LNCAP (cell line): Measurements from ENCODE around the gene PLPP1.

ENCODE experiments used
- TF ChIP-seq, protein P1 (sequence below): fragments of 450-650 bp; IDR thresholded peaks from 2 replicates; pipeline ENCODE4 v1.5.1; 2017; ENCODE audit warnings: mild to moderate bottlenecking

Gene PLPP1

DNA sequence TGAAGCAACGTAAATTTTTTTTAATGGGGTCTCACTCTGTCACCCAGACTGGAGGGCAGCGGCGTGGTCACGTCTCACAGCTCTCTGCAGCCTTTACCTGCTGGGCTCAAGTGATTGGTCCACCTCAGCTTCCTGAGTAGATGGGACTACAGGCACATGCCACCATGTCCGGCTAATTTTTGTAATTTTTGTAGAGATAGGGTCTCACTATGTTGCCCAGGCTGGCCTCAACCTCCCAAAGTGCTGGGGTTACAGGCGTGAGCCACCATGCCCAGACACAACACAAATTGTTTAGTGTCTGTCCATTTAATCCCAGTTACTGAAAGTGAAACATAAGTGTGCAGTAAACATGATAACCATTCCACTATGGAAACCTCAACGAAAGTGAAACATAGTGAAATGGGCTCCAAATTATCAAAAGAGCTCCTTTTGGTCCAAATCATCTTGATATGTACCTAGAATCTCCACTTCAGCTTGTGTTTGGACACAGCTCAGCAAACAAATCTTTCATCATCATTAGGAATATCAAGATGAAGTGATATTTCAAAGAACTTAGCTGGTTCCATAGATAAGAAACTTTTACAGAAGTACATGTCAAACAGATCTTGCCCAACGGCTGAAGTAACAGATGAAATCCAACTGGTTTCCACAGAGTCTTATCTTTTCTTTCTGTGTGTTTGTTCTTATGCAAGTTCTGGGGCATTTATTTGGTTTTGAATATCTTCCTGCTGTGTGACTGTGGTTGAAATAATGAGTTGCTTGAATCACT is 41.2 kb upstream of the PLPP1 start:
- TF ChIP-seq, protein P1, sequence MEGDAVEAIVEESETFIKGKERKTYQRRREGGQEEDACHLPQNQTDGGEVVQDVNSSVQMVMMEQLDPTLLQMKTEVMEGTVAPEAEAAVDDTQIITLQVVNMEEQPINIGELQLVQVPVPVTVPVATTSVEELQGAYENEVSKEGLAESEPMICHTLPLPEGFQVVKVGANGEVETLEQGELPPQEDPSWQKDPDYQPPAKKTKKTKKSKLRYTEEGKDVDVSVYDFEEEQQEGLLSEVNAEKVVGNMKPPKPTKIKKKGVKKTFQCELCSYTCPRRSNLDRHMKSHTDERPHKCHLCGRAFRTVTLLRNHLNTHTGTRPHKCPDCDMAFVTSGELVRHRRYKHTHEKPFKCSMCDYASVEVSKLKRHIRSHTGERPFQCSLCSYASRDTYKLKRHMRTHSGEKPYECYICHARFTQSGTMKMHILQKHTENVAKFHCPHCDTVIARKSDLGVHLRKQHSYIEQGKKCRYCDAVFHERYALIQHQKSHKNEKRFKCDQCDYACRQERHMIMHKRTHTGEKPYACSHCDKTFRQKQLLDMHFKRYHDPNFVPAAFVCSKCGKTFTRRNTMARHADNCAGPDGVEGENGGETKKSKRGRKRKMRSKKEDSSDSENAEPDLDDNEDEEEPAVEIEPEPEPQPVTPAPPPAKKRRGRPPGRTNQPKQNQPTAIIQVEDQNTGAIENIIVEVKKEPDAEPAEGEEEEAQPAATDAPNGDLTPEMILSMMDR: no peak

DNA sequence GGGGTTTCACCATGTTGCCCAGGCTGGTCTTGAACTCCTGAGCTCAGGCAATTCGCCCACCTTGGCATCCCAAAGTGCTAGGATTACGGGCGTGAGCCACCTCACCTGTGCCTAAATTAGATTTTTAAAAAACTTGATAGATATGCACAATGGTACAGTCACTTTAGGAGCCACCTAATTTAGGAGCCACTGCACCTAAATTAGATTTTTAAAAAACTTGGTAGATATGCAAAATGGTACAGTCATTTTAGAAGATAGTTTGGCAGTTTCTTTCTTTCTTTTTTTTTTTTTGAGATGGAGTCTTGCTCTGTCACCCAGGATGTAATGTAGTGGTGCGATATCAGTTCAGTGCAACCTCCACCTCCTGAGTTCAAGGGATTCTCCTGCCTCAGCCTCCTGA is 37.8 kb upstream of the PLPP1 start:
- TF ChIP-seq, protein P1: no peak

DNA sequence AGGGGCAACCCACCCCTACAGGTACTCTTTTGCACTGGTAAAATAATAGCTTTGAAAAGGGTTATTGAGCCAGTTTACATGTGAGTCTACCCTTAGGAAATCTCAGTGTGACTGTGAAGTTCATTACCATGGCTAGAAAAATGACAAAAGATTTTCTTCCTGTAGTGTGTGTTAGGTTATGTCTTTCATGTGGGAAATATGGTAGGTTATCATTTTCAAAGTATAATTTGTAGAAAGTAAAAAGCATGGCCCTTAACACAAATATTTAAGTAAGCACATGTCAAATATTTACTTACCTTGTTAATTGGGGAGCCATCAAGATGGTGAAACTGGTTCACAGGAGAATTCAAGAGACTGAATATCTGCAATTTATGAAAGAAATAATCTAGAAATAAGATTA is 37.3 kb upstream of the PLPP1 start:
- TF ChIP-seq, protein P1: no peak

DNA sequence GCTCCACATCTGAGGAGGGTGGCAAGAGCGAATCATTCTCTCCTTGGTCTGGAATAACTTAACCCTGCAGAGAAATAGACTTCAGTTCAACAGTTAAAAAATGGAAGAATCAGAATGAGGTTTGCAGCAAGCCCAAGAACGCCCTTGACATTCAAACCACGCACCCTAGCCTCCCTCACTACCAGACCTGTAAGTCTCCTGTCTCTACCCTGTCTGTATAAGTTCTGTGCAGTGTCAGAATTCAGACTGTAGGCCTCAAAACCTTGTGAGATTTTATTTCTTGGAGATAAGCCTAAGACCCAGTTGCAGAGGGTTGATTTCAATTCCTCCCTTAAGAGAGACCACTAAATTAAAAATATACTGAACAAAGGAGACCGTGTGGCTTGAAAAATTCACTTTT is 35.8 kb upstream of the PLPP1 start:
- TF ChIP-seq, protein P1: no peak

DNA sequence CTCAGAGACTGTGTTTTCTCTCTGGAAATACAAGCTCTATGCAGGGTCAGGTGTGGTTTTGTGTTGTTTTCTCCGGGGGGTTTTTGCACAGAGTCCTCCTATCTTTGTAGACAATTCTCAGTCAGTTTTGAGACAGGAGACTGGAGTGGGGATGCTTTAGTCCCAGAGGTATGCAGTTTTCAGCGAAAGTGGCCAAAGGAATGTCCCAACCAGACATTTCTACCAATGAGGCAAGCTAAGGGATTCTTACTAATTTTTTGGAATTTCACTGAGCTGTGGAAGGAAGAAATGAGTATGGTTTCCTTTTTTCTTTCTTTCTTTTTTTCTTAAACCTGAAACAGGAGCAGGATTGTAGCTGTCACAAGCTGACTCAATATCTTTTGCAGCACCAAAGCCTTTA is 35.3 kb upstream of the PLPP1 start:
- TF ChIP-seq, protein P1: no peak

DNA sequence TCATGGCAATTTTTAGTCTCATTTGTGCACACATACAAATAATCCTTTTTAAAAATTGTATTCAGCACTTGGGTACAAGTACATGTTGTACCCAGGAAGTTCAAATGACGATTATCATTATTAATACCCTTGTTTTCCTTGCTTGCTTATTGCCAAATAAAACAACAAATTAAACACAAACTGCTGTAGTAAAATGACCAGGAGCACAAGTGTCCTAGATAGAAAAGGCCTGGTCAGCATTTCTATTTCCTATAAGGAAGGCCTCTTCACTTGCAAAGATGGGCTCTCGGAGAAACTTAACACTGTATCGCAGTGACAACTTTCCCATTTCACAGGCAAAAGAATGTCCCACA is 34.7 kb upstream of the PLPP1 start:
- TF ChIP-seq, protein P1: no peak

DNA sequence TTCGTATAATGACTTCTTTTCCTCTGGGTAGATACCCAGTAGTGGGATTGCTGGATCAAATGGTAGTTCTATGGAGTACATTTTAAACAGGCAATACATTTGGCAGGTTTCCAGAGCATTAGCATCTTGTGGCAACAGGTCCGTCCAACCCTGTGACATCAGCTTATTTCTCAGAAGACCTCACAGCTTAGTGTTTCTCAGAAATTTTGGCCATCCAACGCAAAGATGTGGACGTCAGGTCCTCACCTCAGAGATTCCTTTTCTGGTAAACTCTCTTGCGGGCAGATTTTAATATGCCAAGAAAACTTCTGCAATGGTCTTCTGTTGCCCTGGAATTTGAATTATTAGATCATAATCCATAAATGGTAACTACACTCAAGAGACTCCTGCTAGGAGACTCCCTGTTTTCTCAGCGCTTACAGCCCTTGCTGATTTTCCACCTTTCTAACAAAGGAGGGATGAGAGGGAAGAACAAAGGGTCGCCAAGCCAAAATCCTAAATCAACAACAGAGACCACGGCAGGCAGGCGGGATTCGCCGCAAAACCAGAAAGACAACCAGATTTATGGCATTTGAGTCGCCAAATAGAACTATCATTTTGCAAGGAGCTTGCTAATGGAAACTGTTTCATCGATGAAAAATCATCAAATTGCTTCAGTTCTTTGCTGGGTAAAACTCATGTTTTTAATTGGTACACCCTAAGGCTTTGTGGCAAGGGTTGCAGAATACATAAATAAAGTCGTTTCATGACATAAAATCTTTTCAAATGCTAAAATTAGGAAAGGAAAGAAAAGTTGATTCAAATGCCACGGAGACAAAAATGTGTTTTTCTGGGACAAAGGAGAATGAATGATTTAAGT is 34.1 kb upstream of the PLPP1 start:
- TF ChIP-seq, protein P1: no peak
